Ovary (tissue), 3 donors: ENCODE measurements around the gene WNK2.
"Not testable (repeated sequence)": the region's sequence is repeated elsewhere in the genome, so short reads cannot be mapped to it uniquely, and the experiment has no call there.

ENCODE experiments used
- EP300 ChIP-seq: sonication (generic); formaldehyde crosslinking; IDR thresholded peaks from one replicate; pipeline ENCODE4 v1.6.1; 2017; ENCODE audit warnings: antibody characterized with exemption
- POLR2A ChIP-seq: fragments of 450-650 bp; IDR thresholded peaks from one replicate; pipeline ENCODE4 v1.6.1; 2017; ENCODE audit warnings: antibody characterized with exemption, mild to moderate bottlenecking, moderate library complexity
- TF ChIP-seq, protein P1 (sequence below), 3 donors: fragments of 450-650 bp in 2 of 3; fragments of 200-600 bp in 1 of 3; IDR thresholded peaks; one replicate each; pipeline versions ENCODE4 v1.5.1 to v1.8.0; 2016 to 2022; ENCODE audit warnings: antibody characterized with exemption in 3 of 3, mild to moderate bottlenecking in 1 of 3
- donor health status: DM: no; HTN: no; CAD: no.

DNA sequence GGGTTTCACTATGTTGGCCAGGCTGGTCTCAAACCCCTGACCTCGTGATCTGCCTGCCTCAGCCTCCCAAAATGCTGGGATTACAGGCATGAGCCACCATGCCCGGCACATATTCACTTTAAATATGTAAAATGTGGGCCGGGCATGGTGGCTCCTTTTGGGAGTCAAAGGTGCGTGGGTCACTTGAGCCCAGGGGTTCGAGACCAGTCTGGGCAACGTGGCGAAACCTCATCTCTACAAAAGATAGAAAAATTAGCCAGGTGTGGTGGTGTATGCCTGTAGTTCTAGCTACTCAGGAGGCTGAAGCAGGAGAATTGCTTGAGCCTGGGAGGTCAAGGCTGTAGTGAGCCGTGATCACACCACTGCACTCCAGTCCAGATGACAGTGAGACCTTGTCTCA lies 67.4 kb downstream of the WNK2 start:
- TF ChIP-seq, protein P1, sequence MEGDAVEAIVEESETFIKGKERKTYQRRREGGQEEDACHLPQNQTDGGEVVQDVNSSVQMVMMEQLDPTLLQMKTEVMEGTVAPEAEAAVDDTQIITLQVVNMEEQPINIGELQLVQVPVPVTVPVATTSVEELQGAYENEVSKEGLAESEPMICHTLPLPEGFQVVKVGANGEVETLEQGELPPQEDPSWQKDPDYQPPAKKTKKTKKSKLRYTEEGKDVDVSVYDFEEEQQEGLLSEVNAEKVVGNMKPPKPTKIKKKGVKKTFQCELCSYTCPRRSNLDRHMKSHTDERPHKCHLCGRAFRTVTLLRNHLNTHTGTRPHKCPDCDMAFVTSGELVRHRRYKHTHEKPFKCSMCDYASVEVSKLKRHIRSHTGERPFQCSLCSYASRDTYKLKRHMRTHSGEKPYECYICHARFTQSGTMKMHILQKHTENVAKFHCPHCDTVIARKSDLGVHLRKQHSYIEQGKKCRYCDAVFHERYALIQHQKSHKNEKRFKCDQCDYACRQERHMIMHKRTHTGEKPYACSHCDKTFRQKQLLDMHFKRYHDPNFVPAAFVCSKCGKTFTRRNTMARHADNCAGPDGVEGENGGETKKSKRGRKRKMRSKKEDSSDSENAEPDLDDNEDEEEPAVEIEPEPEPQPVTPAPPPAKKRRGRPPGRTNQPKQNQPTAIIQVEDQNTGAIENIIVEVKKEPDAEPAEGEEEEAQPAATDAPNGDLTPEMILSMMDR (IDR thresholded peaks at IDR 0.05) = not testable (repeated sequence)
- TF ChIP-seq POLR2A, EP300: not testable (repeated sequence)
